Measurements from ENCODE around the gene TMEM98. TPM values are rescaled to one million over a fixed set of nuclear protein-coding genes. Genes with fewer than 3 reads are reported as not detected.

TMEM98 gene
- polyA plus RNA-seq, 1 donor (not counting 4 experiments of a cell fraction or from before 2014, with no cell fraction given), result 66.8 TPM

- H3K9ac ChIP-seq (ENCODE audit: control insufficient read depth, extremely low read depth, insufficient read depth, low read length), result peak overlapping the region; percentile 76
- H3K9me1 ChIP-seq (ENCODE audit: control insufficient read depth, extremely low read depth, insufficient read depth, low read length), result no peaks in the 10 kb centered on the region
- H3K27me3 ChIP-seq (ENCODE audit: control insufficient read depth, extremely low read depth, insufficient read depth, low read length), result no peaks in the 10 kb centered on the region
- DNase-seq (ENCODE audit: low read depth, low spot score) (no peak), FAIRE-seq (no peak)
- H3K27ac ChIP-seq (ENCODE audit: control insufficient read depth, insufficient read depth, low read length), result no peak overlapping the region
- H3K4me1 ChIP-seq (ENCODE audit: control insufficient read depth, extremely low read depth, insufficient read depth, low read length), result peaks cover 20% of the 10 kb centered on the region
- no peaks in the 10 kb centered on the region for H3K79me2 ChIP-seq (ENCODE audit: control insufficient read depth, insufficient read depth, low read length)
- peak overlapping the region; percentile 49 to 70 (median 63) for H3K4me3 ChIP-seq (ENCODE audit: control insufficient read depth in 2 of 3, extremely low read depth in 1 of 3, insufficient read depth in 2 of 3, low read depth in 1 of 3, low read length in 3 of 3)
- peaks cover 2 to 5% of the 10 kb centered on the region in 2 experiments for H3K36me3 ChIP-seq (ENCODE audit: control insufficient read depth in 2 of 2, extremely low read depth in 1 of 2, insufficient read depth in 2 of 2, low read length in 2 of 2)
- peak overlapping the region; percentile 88 for H2AFZ ChIP-seq (ENCODE audit: control insufficient read depth, low read length)
- no peak for TF ChIP-seq EZH2 (IDR thresholded peaks at IDR 0.05; ENCODE audit: low read length)
- TF ChIP-seq CTCF (optimal IDR thresholded peaks at IDR 0.05 in 1 of 3, IDR thresholded peaks at IDR 0.05 in 1 of 3, conservative IDR thresholded peaks at IDR 0.05 in 1 of 3; ENCODE audit: extremely low read depth in 1 of 3, insufficient read depth in 2 of 3, low read length in 3 of 3), result no peak
- H4K20me1 ChIP-seq (ENCODE audit: control insufficient read depth, extremely low read depth, insufficient read depth, low read length), result no peaks in the 10 kb centered on the region
- no peaks in the 10 kb centered on the region for H3K9me3 ChIP-seq (ENCODE audit: control insufficient read depth, low read depth, low read length)
- H3K4me2 ChIP-seq (ENCODE audit: control insufficient read depth, extremely low read depth, insufficient read depth, low read depth, low read length), result peak overlapping the region; percentile 84
- dilution Hi-C loops (cut with MboI; ENCODE audit: extremely low pct_ligation_motif_present, low sequenced_read_pairs), result no loop called here
These were observed 908 bp downstream of the TMEM98 start for GRCh38 chr17:32928586-32929535.

- no peaks in the 10 kb centered on the region for H4K20me1 ChIP-seq (ENCODE audit: control insufficient read depth, extremely low read depth, insufficient read depth, low read length)
- no peak overlapping the region for H3K27ac ChIP-seq (ENCODE audit: control insufficient read depth, insufficient read depth, low read length)
- no peak overlapping the region for H3K9ac ChIP-seq (ENCODE audit: control insufficient read depth, extremely low read depth, insufficient read depth, low read length)
- H3K9me1 ChIP-seq (ENCODE audit: control insufficient read depth, extremely low read depth, insufficient read depth, low read length), result no peaks in the 10 kb centered on the region
- peaks cover 20% of the 10 kb centered on the region for H3K4me1 ChIP-seq (ENCODE audit: control insufficient read depth, extremely low read depth, insufficient read depth, low read length)
- H3K36me3 ChIP-seq (ENCODE audit: control insufficient read depth in 2 of 2, extremely low read depth in 1 of 2, insufficient read depth in 2 of 2, low read length in 2 of 2), result peaks cover 5 to 6% of the 10 kb centered on the region in 2 experiments
- H3K4me3 ChIP-seq (ENCODE audit: control insufficient read depth in 2 of 3, extremely low read depth in 1 of 3, insufficient read depth in 2 of 3, low read depth in 1 of 3, low read length in 3 of 3), result no peak overlapping the region
- H3K4me2 ChIP-seq (ENCODE audit: control insufficient read depth, extremely low read depth, insufficient read depth, low read depth, low read length), result no peak overlapping the region
- dilution Hi-C loops (cut with MboI; ENCODE audit: extremely low pct_ligation_motif_present, low sequenced_read_pairs), result no loop called here
- no peak for TF ChIP-seq EZH2 (IDR thresholded peaks at IDR 0.05; ENCODE audit: low read length)
- no peak for TF ChIP-seq CTCF (optimal IDR thresholded peaks at IDR 0.05 in 1 of 3, IDR thresholded peaks at IDR 0.05 in 1 of 3, conservative IDR thresholded peaks at IDR 0.05 in 1 of 3; ENCODE audit: extremely low read depth in 1 of 3, insufficient read depth in 2 of 3, low read length in 3 of 3)
- no peaks in the 10 kb centered on the region for H3K79me2 ChIP-seq (ENCODE audit: control insufficient read depth, insufficient read depth, low read length)
- no peak for FAIRE-seq
- no peaks in the 10 kb centered on the region for H3K9me3 ChIP-seq (ENCODE audit: control insufficient read depth, low read depth, low read length)
- H2AFZ ChIP-seq (ENCODE audit: control insufficient read depth, low read length), result no peak overlapping the region
- no peaks in the 10 kb centered on the region for H3K27me3 ChIP-seq (ENCODE audit: control insufficient read depth, extremely low read depth, insufficient read depth, low read length)
- DNase-seq (ENCODE audit: low read depth, low spot score), result no peak
These were observed 1.6 kb downstream of the TMEM98 start for GRCh38 chr17:32929588-32929987.
